GM19099 (cell line): ENCODE results near the gene LDB2.

Source experiments
- POLR2A ChIP-seq: IDR thresholded peaks from 3 replicates; pipeline ENCODE4 v1.6.1; 2011; ENCODE audit warnings: low read depth; ENCODE audit not compliant: insufficient read length; ENCODE audit errors: extremely low read depth

LDB2 gene

GRCh38 chr4:16897991-16898827, at the start of gene LDB2:
TSS of gene LDB2 (minus strand) at chr4:16898645.
- TF ChIP-seq POLR2A = no peak

GRCh38 chr4:16942491-16942890, 44.0 kb upstream of the LDB2 start:
- no peak for TF ChIP-seq POLR2A

DNA sequence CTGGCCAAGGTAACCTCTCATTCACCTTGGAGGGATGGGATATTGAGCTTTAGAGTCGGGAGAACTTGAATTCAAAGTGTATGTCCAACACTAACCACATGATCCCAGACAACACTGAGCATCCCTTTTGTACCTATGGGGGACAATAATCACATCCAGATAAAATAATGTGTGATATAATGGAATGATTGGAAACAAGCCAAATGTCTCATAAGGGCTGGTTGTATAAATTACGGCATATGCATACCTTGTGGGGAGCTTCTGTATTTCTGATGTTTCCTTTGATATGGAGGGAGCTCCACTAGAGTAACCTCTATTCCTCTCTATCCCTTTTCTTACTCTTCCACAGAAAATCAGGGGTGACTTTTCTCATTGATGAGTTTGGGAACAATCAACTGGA, 40.7 kb upstream of the LDB2 start:
- no peak for TF ChIP-seq POLR2A

DNA sequence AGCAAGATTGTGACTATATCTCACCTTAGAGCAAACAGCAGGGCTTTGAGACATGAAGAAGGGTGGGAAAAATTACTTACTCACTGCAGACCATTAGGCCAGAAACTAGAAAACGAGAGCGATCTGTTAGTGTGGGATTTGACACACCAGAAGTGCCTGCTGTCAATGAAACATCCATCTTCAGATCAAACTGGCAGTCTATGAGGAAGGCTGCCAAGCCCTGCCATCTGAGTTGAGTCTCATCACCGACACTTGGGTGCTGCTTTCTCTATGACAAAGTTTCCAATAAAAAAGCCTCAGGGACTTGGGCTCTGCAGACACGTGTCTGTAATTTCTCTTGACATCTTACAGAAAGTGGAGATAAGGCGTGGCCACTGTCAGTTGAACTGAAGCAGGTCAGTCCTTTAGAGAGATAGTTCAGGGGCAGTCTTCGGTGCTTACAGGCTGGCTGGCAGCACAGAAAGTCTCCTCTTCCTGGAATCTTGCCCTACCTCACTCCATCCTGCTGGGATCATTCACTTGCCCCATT, 40.1 kb upstream of the LDB2 start:
- TF ChIP-seq POLR2A = no peak

- TF ChIP-seq POLR2A = no peak
These were observed 33.2 kb upstream of the LDB2 start for GRCh38 chr4:16931339-16932305.

- no peak for TF ChIP-seq POLR2A
These were observed 27.8 kb upstream of the LDB2 start for GRCh38 chr4:16926214-16926613.

DNA sequence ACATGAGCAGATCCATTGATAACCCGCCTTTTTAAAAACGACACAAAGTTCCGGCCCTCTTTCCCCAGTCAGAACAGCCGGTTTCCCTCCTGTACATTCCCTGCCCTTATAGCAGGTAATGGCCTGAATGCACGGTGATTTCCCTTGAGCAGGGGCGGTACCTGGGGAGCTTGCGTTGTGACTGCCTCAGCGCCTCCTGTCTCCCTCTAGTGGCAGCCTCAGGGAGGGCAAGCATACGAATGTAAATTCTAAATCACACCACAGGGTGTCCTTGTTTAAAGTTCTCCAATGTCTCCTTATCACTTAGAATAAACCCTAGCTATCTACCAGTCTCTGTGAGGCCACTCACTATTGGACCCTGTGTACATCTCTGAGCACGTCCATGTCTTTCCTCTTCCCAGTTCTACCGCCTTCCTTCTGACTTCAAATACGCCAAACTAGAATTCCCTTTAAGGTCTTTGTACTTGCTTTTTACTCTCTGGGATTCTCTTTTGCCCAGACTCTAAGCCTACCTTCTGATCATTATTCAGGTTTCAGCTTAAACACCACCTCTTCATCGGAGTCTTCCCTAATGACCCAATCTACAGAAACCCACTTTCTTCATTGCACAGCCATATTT, 18.4 kb upstream of the LDB2 start:
- TF ChIP-seq POLR2A = no peak

GRCh38 chr4:16916031-16916430, 17.6 kb upstream of the LDB2 start:
- TF ChIP-seq POLR2A = no peak

DNA sequence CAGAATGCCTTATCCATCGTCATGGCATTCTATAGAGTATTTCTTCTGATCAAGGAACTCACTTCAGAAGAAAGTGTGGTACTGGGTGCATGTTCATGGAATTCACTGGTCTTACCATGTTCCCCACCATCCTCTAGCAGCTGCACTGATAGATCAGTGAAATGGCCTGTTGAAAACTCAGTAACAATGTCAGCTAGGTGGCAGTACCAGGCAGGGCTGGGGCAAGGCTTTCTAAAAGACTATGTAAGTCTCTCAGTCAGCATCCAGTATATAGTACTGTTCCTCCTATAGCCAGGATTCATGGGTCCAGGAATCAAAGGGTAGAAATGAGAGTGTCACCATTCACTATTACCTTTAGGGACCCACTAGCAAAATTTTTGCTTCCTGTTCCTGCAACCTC, 15.8 kb upstream of the LDB2 start:
- no peak for TF ChIP-seq POLR2A

GRCh38 chr4:16912896-16913295, 14.5 kb upstream of the LDB2 start:
- no peak for TF ChIP-seq POLR2A

- TF ChIP-seq POLR2A = no peak
These were observed 10.8 kb upstream of the LDB2 start for GRCh38 chr4:16909281-16909680.

DNA sequence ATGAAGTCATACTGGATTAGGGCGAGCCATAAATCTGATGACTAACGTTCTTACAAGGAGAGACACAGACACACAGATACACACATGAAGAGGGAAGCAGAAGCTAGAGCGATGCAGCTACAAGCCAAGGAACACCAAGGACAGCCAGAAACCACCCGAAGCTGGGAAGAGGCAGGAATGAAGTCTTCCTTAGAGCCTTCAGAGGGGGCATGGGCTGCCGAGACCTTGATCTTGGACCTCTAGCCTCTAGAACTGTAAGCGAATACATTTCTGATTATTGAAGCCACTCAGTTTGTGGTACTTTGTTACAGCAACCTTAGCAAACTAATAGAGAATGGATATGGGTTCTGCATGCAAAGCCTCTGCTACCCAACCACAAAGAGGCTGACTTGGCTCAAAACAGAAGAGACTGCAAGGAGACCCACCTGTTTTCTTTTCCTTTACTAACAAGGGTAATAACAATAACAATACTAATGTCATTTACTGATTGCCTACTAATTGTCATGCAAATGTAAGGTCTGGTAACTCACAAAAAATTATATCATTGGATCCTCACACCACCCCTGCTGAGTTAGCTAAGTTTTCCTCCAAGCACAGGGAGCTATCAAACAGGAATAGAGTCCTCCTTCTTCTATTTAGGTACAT, 10.1 kb upstream of the LDB2 start:
- no peak for TF ChIP-seq POLR2A

GRCh38 chr4:16900325-16900724, 1.9 kb upstream of the LDB2 start:
- TF ChIP-seq POLR2A = no peak

GRCh38 chr4:16896881-16897750, 1.3 kb downstream of the LDB2 start:
- TF ChIP-seq POLR2A = no peak

- no peak for TF ChIP-seq POLR2A
These were observed 4.0 kb downstream of the LDB2 start for GRCh38 chr4:16894406-16894805.
